GM21390 (cell line): ENCODE measurements around the gene ZBTB7A.
A peak's percentile ranks its signal among the peaks of the same experiment; 100 is the strongest.

Experiments used
- ATAC-seq: cut with Tn5 transposase; IDR thresholded peaks from one replicate; pipeline ENCODE4 v1.9.1; 2021; ENCODE audit not compliant: unreplicated experiment

Gene ZBTB7A

DNA sequence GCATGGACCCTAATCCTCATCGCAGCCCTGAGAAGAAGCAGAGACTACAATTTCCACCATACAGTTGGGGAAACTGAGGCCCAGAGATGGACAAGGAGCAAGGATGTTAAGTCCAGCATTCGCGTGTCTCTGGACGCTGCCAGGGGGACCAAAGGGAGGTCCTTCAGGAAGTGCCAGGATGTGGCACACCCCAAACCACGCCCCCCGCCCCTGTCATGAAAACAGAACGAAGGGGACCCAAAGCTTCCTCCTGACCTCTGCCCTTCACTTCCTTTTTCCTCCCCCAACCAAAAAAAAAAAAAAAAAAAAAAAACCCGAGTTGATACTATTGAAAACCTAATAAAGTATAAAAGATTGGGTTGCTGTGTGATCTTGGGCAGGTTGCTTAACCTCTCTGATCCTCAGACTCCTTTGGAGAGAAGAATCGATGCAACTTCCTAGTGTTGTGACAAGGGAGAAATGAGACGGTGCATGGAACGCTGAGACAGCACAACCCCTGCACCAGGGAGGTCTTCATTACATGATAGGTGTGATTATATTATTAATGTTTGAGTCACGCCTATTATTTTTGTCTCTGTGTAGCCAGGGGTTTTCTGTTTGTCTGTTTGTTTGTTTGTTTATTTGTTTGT lies 2.7 kb upstream of the ZBTB7A start:
- no peak for ATAC-seq

GRCh38 chr19:4068047-4068966 lies 1.6 kb upstream of the ZBTB7A start:
- no peak for ATAC-seq

DNA sequence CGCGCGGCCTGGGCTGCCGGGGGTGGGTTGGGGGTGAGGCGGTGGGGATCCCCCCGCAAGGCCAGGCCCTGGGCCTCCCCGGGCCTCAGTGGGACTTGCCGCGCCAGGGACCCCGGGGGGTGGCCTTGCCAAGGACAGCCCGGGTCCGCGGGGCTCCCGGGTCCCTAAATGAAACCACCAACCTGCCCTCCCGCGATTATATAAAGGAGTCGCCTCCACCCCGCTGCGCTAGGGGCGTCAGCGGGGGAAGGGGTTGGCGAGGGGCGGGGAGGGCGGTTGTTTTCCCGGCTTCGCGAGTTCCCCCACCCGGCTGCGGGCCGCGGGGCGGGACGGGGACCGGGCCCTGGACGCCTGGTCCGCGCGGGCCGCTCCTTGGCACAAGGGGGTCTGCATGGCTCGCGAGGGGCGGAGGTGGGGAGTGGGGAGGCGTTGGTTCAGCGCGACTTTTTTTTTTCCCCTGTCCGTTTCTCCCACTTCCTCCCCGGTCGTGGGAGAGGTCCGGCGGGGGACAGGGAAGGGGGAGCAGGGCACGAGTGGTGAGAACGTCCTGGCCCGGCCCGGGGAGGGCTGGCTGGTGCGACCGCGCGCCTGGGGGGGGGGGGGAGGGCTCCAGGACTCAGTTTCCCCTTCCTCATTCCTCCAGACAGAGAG lies 822 bp upstream of the ZBTB7A start:
- ATAC-seq: no peak

- no peak for ATAC-seq
Measured at GRCh38 chr19:4066176-4066606, 508 bp downstream of the ZBTB7A start.

GRCh38 chr19:4065430-4066175 lies 1.1 kb downstream of the ZBTB7A start:
- ATAC-seq: peak; percentile 63

- no peak for ATAC-seq
Measured at GRCh38 chr19:4064496-4065260, 2.0 kb downstream of the ZBTB7A start.

DNA sequence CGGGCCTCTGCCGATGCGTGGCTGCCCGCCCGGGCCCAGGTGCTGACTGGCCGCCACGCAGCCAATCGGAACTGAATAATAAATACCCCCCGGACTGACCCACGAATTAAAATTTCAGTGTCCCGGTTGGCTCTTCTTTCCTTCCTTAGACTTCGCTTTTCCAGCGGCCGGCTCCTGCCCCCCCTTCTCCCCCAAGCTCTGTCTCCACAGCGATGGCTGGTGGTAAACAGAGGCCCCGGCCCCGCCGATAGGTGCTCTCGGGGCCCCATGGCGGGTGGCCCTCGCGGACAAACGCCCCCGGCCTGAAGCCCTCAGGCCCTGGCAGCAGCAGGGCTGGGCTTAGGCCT lies 2.6 kb downstream of the ZBTB7A start:
- ATAC-seq: no peak

DNA sequence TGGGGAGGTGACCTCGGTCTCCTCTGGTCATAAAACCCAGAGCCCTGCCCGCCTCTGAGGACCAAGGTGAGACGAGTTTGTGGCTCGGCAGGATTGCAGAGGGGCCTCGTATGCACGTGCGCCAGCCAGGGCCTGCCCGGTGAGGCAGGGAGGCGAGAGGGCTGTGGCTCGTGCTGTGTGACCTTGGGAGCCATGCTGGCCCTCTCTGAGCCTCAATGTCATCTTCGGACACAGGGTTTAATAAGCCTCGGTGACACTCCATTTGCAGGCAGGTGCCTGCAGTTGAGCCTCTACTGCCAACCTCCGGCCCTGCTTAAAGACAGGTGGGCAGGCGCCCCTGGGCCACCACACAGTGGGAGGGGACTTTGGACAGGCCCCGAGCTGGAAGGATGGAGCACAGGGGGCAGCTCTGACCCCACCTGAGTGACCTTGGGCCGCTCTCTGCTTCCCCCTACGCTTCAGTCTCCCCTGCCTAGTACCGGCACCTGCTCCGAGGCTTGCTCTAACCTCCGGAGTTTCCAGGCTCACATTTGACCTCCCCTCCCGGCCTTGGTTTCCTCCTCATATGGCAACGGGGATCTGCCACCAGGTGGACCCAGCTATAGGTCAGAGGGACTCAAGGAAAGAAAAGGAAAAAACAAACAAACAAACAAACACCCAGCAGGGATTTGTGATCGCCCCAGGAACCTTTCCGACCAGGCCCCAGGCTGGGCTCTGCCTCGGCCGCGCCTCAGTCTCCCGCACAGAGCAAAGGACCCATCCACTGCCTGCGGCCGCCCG lies 3.1 kb downstream of the ZBTB7A start:
- no peak for ATAC-seq

- no peak for ATAC-seq
Measured at GRCh38 chr19:4062419-4063368, 4.0 kb downstream of the ZBTB7A start.

DNA sequence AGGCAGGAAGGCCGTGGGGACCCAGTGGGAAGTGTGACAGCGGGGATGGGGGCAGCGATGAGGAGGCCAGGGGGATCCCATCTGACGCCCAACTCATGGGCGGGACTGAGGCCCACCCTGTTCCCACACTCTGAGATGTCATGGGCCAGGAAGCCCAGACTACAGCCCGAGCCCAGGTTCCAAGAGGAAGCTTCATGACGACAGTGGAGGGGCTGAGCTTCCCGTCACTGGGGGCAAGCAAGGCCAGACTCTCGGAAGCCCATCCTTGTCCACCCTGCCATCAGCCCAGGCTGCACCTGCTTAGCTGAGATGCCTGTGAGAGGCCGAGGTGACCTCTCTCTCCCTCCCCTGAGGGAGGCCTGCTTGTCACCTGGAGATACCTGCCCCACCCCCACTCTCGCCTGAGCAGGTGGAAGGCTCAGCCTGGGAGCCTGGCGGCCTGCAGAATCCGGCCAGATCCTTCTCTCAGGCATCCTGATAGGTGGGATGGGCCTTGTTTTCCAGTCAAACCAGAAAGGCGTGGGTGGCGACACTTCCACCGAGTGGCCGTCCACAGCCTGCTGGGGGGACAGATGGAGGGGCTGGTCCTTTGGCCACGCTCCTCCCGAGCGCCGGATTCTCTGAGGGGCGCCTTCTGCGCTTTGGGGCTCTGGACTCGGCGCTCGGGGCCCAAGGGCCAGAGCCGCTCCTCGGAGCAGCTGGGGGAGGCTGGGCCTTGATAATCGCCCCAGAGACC lies 4.8 kb downstream of the ZBTB7A start:
- ATAC-seq: no peak

GRCh38 chr19:4061178-4061682 lies 5.5 kb downstream of the ZBTB7A start:
- ATAC-seq: no peak

DNA sequence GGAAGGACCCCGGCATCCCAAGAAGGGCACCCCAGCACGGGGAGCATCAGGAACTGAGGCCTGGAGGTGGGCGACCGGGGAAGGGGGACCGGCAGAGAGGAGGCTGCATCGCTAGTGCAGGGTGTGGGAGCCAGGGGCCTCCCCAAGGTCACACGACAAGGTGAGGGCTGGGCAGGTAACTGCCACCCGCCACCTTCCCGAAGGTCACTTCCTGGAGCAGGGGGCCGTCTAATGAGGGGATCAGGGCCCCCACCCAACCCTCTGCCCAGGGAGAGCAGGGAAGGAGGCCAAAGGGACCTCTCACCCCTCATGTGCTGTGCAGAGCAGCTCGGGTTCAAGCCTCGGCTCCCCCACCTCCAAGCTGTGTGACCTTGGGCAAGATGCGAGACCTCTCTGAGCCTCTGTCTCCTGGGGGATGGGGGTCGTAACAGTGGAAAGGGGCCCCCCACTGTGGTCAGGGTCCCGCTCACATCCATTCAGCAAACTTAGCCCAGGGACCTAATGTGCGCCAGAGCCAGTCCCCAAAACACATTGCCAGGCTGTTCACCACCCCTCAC lies 6.0 kb downstream of the ZBTB7A start:
- no peak for ATAC-seq

DNA sequence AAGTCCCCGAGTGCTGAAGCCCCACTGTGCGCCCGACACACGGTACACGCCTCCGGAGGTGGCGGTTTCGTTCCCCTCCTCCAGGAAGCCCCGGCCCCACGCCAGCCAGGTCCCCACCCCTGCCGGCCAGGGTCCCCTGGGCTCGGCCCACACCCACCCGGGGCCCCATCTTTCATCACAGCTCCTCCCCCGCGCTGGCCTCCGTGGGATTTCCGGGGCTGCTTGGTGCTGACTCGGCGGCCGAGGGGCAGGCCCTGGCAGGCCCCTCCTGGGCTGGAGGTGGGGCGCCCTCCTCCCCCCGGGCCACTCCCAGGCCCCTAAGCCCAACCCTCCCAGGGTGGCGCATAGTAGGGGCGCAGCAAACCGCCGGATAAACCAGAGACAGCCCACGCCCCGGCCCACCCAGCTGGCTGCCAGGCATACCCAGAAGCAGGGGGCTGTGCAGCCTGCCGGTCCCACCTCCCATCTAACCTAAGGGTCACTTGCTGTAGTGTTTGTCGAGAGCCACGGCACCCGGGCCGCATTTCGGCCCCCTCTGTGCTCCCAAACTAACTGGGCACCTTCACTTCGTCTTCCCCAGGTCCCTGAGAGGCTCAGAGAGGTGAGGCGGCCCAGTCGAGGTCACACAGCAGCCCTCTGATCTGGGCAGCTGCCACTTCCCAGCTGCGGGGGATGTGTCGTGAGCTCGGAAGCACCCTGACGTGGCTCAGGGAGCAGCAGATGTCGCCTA lies 6.6 kb downstream of the ZBTB7A start:
- ATAC-seq: no peak

DNA sequence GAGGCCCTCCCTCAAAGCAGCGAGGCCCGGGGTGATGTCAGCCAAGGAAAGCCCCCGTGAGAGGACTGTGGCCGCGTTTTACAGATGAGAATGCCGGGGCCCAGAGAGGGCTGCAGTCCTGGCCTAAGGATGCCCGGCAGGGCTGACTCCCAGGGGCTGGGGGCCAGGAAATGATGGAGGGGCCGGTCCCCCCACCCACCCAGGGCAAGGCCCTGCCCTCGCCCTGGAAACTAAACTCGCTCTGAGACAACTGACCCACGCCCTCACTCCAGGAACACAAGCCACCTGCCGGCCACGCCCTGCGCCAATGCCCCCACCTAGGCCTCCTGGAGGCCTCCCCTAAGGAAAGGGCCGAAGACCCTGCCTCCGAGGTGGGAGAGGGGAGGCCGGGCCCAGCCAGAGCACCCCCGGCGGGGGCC lies 7.2 kb downstream of the ZBTB7A start:
- no peak for ATAC-seq

DNA sequence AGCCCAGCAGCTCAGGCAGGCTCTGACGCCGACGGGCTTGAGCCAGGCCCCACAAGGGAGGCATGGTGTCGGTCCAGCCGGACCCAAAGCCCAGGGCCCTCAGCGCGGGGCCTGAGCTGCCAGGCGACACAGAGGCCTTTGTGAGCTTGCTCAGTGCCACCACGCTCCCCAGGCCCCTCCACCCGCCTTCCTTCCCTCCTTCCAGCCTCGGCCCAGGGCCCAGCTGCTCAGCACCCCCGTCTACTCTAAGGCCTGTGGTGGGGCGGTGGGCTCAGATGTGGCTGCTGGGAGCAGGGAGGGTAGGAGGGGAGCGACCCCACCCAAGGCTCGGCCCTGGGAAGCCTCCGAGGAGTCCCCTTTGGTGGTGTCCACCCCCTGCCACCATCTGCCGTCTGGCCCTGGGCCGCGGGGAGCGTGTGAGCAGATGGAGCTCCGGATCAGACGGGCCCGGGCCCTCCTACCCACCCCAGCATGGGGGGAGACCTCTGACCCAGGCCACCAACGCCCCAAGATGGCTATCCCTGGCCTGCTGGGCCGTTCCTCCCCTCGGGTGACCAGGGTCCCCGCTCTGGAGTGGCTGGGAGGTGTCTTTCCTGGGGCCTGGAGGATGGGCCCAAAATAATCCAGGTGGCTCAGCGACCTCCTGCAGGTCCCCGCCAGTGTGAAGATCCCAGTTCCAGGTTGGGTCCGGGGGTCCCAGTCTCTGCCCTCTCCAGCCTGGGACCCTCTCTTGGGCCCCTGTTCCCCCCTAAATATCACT lies 7.8 kb downstream of the ZBTB7A start:
- ATAC-seq: no peak
